Neural cell (in vitro differentiated cells): Measurements from ENCODE around the gene TK2. TPM values are rescaled to one million over a fixed set of nuclear protein-coding genes. Genes with fewer than 3 reads are reported as not detected.

Experiments
- H2AFZ ChIP-seq: fragments of 200-600, 300-800 bp; sonication (generic), shearing (Covaris generic); 2 replicates; pipeline ENCODE4 v1.6.0; 2014; ENCODE audit warnings: low read depth, mild to moderate bottlenecking, antibody characterized with exemption, low read length, moderate library complexity
- H3F3A ChIP-seq: fragments of 200-600 bp; shearing (Covaris generic); 2 replicates; pipeline ENCODE4 v1.6.1; 2016; ENCODE audit warnings: mild to moderate bottlenecking, moderate library complexity, mixed read lengths, antibody characterized with exemption, low read length; ENCODE audit not compliant: insufficient read depth, poor library complexity, severe bottlenecking
- H3K27ac ChIP-seq: fragments of 200-600, 300-800 bp; sonication (generic), shearing (Covaris generic); 2 replicates; pipeline ENCODE4 v1.5.1; 2014; ENCODE audit warnings: mild to moderate bottlenecking, low read length, moderate library complexity
- H3K27me3 ChIP-seq: fragments of 300-800, 200-600 bp; sonication (generic), shearing (Covaris generic); 2 replicates; pipeline ENCODE4 v1.6.0; 2014; ENCODE audit warnings: mild to moderate bottlenecking, low read depth, low read length, moderate library complexity; ENCODE audit not compliant: insufficient read depth
- H3K36me3 ChIP-seq: fragments of 300-800, 200-600 bp; sonication (generic), shearing (Covaris generic); 2 replicates; pipeline ENCODE4 v1.5.1; 2014; ENCODE audit warnings: mild to moderate bottlenecking, antibody characterized with exemption, low read length, moderate library complexity; ENCODE audit not compliant: insufficient read depth
- H3K4me2 ChIP-seq: fragments of 300-800, 200-600 bp; sonication (generic), shearing (Covaris generic); 2 replicates; pipeline ENCODE4 v1.6.0; 2014; ENCODE audit warnings: mild to moderate bottlenecking, low read length
- H3K4me3 ChIP-seq: fragments of 300-800, 200-600 bp; sonication (generic), shearing (Covaris generic); 2 replicates; pipeline ENCODE4 v1.5.1; 2014; ENCODE audit warnings: mild to moderate bottlenecking, low read length, moderate library complexity
- H3K79me2 ChIP-seq: fragments of 200-600 bp; shearing (Covaris generic); replicated peaks from 2 replicates; pipeline ENCODE4 v1.6.0; 2014; ENCODE audit warnings: mild to moderate bottlenecking, low read length, moderate library complexity; ENCODE audit not compliant: insufficient read depth
- H3K9ac ChIP-seq: fragments of 300-800, 200-600 bp; sonication (generic), shearing (Covaris generic); 2 replicates; pipeline ENCODE4 v1.6.1; 2016; ENCODE audit warnings: mild to moderate bottlenecking, low read length, mixed read lengths
- H3K9me2 ChIP-seq: fragments of 200-600 bp; shearing (Covaris generic); 2 replicates; pipeline ENCODE4 v1.6.1; 2016; ENCODE audit warnings: mild to moderate bottlenecking, low read length, mixed read lengths; ENCODE audit not compliant: insufficient read depth
- H3K9me3 ChIP-seq: fragments of 200-600, 300-800 bp; sonication (generic), shearing (Covaris generic); 2 replicates; pipeline ENCODE4 v1.6.1; 2016; ENCODE audit warnings: mild to moderate bottlenecking, mixed run types, low read length, moderate library complexity, mixed read lengths
- H4K20me1 ChIP-seq: fragments of 200-600 bp; shearing (Covaris generic); 2 replicates; pipeline ENCODE4 v1.6.1; 2016; ENCODE audit warnings: mild to moderate bottlenecking, mixed run types; ENCODE audit not compliant: insufficient read depth
- EP300 ChIP-seq: fragments of 450-650 bp; conservative IDR thresholded peaks from 2 replicates; pipeline ENCODE4 v1.6.1; 2014; ENCODE audit warnings: antibody characterized with exemption, mild to moderate bottlenecking, moderate library complexity; ENCODE audit not compliant: poor library complexity, severe bottlenecking
- EZH2 ChIP-seq: fragments of 200-600, 300-800 bp; shearing (Covaris generic), sonication (generic); IDR thresholded peaks from 2 replicates; pipeline ENCODE4 v1.6.1; 2014; ENCODE audit warnings: antibody characterized with exemption, low read length, borderline replicate concordance, mild to moderate bottlenecking; ENCODE audit not compliant: insufficient read depth, poor library complexity, severe bottlenecking
- MXI1 ChIP-seq: fragments of 450-650 bp; conservative IDR thresholded peaks from 2 replicates; pipeline ENCODE4 v1.6.1; 2014; ENCODE audit warnings: antibody characterized with exemption, mild to moderate bottlenecking; ENCODE audit not compliant: poor library complexity, severe bottlenecking
- POLR2AphosphoS5 ChIP-seq: IDR thresholded peaks from 2 replicates; pipeline ENCODE4 v1.6.1; 2012
- RAD21 ChIP-seq: fragments of 450-650 bp; conservative IDR thresholded peaks from 2 replicates; pipeline ENCODE4 v1.6.1; 2014; ENCODE audit warnings: antibody characterized with exemption, mild to moderate bottlenecking, moderate library complexity
- SMC3 ChIP-seq: fragments of 450-650 bp; conservative IDR thresholded peaks from 2 replicates; pipeline ENCODE4 v1.6.1; 2014; ENCODE audit warnings: antibody characterized with exemption, mild to moderate bottlenecking, moderate library complexity; ENCODE audit not compliant: poor library complexity
- TAF1 ChIP-seq: IDR thresholded peaks from 2 replicates; pipeline ENCODE4 v1.6.1; 2012; ENCODE audit warnings: low read depth
- polyA plus RNA-seq: library from polyadenylated mRNA; depleted of rRNA; stranded (reverse); fragments of >200 nt; gene quantifications from 2 replicates; pipeline ENCODE4 v1.2.3, GENCODE V29; 2014
- TF ChIP-seq, protein P1 (sequence below): fragments of 450-650 bp; IDR thresholded peaks from 2 replicates; pipeline ENCODE4 v1.5.1; 2014; ENCODE audit warnings: antibody characterized with exemption, mild to moderate bottlenecking, moderate library complexity; ENCODE audit not compliant: poor library complexity, severe bottlenecking
- TF ChIP-seq, protein P2 (sequence below): IDR thresholded peaks from 2 replicates; pipeline ENCODE4 v1.6.1; 2012; ENCODE audit warnings: borderline replicate concordance

The TK2 gene
- polyA plus RNA-seq, 1 donor from 2014 or later = 15.9 TPM

DNA sequence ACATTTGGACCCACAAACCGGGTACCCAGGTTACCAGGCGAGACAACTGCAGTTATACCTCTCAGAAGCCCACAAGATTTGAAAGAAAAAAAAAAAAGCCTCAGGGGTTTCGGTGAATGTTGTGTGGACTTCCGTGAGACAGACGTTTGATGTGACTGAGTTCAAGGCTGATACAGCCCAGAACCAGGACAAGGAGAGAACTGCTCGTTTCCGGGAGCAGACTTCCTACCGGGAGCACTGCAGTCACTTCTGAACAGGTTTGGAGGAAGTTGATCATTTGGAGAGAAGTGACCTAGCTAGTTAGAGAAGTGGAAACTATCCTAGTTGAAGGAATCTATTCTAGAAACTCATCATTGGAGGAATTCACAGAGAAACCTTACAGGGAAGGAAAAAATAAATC, 3.3 kb upstream of the TK2 start:
- no peaks in the 10 kb centered on the region for H3K79me2 ChIP-seq
- H3K9ac ChIP-seq = no peak overlapping the region
- H3K9me3 ChIP-seq = no peaks in the 10 kb centered on the region

DNA sequence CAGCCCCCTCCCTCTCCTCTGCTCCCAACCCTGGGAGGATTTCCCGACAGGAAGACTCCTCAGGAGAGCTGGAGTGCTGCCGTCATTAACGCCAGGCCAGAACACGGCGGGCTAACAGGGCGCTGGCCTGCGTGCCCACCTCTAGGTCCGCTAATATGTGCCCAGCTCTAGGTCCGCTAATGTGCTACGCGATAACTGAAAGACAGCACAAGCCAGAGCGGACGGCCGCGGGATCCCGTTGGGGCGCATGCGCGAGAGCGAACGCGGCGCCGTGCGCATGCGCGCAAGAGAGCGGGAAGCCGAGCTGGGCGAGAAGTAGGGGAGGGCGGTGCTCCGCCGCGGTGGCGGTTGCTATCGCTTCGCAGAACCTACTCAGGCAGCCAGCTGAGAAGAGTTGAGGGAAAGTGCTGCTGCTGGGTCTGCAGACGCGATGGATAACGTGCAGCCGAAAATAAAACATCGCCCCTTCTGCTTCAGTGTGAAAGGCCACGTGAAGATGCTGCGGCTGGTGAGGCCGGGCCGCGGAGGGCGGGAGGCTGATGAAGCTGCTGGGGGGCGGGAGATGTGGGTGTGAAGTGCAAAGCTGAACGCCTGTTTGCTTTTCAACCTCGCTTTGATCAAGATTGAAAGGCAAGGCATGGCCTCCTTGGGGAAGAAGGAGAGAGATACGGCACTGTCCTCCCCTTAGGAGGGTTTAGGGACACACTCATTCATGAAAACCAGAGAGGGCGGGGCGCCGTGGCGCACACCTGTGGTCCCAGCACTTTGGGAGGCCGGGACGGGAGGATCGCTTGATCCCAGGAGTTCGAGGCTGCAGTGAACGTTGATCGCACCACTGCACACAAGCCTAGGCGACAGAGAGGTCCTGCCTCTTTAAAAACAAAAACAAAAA, 2.6 kb upstream of the TK2 start, which contains the start of gene CKLF:
Gene CKLF, plus strand, starts transcription at position 291 of the 892 bp plus-strand sequence. Its CDS starts 140 bp downstream, at position 431.
- Histone ChIP-seq H2AFZ (peak within 1 kb of the TSS; percentile 54), H3K79me2 (no peaks in the 10 kb centered on the region), H3K27ac (peak within 1 kb of the TSS; percentile 72)

More for the DNA sequence above, 3.3 kb upstream of the TK2 start:
- H4K20me1 ChIP-seq = no peaks in the 10 kb centered on the region
- H3K27me3 ChIP-seq = no peaks in the 10 kb centered on the region
- H3K9me2 ChIP-seq = no peaks in the 10 kb centered on the region
- TF ChIP-seq, protein P1, sequence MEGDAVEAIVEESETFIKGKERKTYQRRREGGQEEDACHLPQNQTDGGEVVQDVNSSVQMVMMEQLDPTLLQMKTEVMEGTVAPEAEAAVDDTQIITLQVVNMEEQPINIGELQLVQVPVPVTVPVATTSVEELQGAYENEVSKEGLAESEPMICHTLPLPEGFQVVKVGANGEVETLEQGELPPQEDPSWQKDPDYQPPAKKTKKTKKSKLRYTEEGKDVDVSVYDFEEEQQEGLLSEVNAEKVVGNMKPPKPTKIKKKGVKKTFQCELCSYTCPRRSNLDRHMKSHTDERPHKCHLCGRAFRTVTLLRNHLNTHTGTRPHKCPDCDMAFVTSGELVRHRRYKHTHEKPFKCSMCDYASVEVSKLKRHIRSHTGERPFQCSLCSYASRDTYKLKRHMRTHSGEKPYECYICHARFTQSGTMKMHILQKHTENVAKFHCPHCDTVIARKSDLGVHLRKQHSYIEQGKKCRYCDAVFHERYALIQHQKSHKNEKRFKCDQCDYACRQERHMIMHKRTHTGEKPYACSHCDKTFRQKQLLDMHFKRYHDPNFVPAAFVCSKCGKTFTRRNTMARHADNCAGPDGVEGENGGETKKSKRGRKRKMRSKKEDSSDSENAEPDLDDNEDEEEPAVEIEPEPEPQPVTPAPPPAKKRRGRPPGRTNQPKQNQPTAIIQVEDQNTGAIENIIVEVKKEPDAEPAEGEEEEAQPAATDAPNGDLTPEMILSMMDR = no peak
- TF ChIP-seq SMC3 (no peak), MXI1 (no peak), EP300 (no peak)
- TF ChIP-seq, protein P2, sequence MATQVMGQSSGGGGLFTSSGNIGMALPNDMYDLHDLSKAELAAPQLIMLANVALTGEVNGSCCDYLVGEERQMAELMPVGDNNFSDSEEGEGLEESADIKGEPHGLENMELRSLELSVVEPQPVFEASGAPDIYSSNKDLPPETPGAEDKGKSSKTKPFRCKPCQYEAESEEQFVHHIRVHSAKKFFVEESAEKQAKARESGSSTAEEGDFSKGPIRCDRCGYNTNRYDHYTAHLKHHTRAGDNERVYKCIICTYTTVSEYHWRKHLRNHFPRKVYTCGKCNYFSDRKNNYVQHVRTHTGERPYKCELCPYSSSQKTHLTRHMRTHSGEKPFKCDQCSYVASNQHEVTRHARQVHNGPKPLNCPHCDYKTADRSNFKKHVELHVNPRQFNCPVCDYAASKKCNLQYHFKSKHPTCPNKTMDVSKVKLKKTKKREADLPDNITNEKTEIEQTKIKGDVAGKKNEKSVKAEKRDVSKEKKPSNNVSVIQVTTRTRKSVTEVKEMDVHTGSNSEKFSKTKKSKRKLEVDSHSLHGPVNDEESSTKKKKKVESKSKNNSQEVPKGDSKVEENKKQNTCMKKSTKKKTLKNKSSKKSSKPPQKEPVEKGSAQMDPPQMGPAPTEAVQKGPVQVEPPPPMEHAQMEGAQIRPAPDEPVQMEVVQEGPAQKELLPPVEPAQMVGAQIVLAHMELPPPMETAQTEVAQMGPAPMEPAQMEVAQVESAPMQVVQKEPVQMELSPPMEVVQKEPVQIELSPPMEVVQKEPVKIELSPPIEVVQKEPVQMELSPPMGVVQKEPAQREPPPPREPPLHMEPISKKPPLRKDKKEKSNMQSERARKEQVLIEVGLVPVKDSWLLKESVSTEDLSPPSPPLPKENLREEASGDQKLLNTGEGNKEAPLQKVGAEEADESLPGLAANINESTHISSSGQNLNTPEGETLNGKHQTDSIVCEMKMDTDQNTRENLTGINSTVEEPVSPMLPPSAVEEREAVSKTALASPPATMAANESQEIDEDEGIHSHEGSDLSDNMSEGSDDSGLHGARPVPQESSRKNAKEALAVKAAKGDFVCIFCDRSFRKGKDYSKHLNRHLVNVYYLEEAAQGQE = no peak
- H2AFZ ChIP-seq = no peak overlapping the region
- H3K4me2 ChIP-seq = no peak overlapping the region
- peak overlapping the region; percentile 71 for H3K4me3 ChIP-seq
- no peaks in the 10 kb centered on the region for H3K36me3 ChIP-seq
- no peak overlapping the region for H3K27ac ChIP-seq
- H3F3A ChIP-seq = no peaks in the 10 kb centered on the region

More for the DNA sequence above, 2.6 kb upstream of the TK2 start, which contains the start of gene CKLF:
- Histone ChIP-seq H3K36me3 (no peaks in the 10 kb centered on the region), H3F3A (no peaks in the 10 kb centered on the region), H3K9me2 (no peaks in the 10 kb centered on the region), H3K4me2 (peak within 1 kb of the TSS; percentile 56), H4K20me1 (no peaks in the 10 kb centered on the region), H3K9me3 (no peaks in the 10 kb centered on the region), H3K9ac (peak within 1 kb of the TSS; percentile 71), H3K27me3 (no peaks in the 10 kb centered on the region), H3K4me3 (peak within 1 kb of the TSS; percentile 71)
- TF ChIP-seq SMC3 = peak; percentile 24
- peak; percentile 11 for TF ChIP-seq RAD21
- no peak for TF ChIP-seq EZH2
- no peak for TF ChIP-seq MXI1
- TF ChIP-seq, protein P1 = no peak
- TF ChIP-seq, protein P2 = peak; percentile 64
- no peak for TF ChIP-seq EP300
- no peak for TF ChIP-seq TAF1
- peak; percentile 88 for TF ChIP-seq POLR2AphosphoS5
